Fibroblast of lung (primary cell): Measurements from ENCODE around the gene NIBAN1. TPM values are rescaled to one million over a fixed set of nuclear protein-coding genes. Genes with fewer than 3 reads are reported as not detected.

Experiments used
- DNase-seq, 2 donors: peaks; one replicate each; pipeline versions ENCODE4 v3.0.0 to v3.0.0-alpha.2; 2010; ENCODE audit warnings: low read depth in 2 of 2
- H2AFZ ChIP-seq: 2 replicates; pipeline ENCODE4 v1.5.1; 2012; ENCODE audit warnings: low read length, control low read depth, inconsistent platforms
- H3K27ac ChIP-seq: 2 replicates; pipeline ENCODE4 v1.5.1; 2011; ENCODE audit warnings: low read length, control low read depth; ENCODE audit not compliant: insufficient read depth
- H3K27me3 ChIP-seq: 2 replicates; pipeline ENCODE4 v1.5.1; 2011; ENCODE audit warnings: mild to moderate bottlenecking, low read length; ENCODE audit not compliant: control insufficient read depth, insufficient read depth
- H3K36me3 ChIP-seq: 2 replicates; pipeline ENCODE4 v1.5.1; 2011; ENCODE audit warnings: low read length; ENCODE audit not compliant: control insufficient read depth, insufficient read depth
- H3K4me1 ChIP-seq: 2 replicates; pipeline ENCODE4 v1.5.1; 2011; ENCODE audit warnings: low read length; ENCODE audit not compliant: control insufficient read depth, insufficient read depth; ENCODE audit errors: extremely low read depth
- H3K4me2 ChIP-seq: 2 replicates; pipeline ENCODE4 v1.5.1; 2011; ENCODE audit warnings: low read length, control low read depth; ENCODE audit not compliant: insufficient read depth; ENCODE audit errors: extremely low read depth
- H3K4me3 ChIP-seq, 4 experiments: fragments of 200-600 bp in 1 of 4; sonication (generic) in 1 of 4; replicated peaks in 1 of 4; 2 replicates each; pipeline ENCODE4 v1.5.1; 2011 to 2016; ENCODE audit warnings: low read length in 4 of 4, low read depth in 3 of 4, mild to moderate bottlenecking in 3 of 4, control low read depth in 2 of 4, inconsistent platforms in 1 of 4, mixed read lengths in 1 of 4; ENCODE audit not compliant: insufficient read depth in 1 of 4; ENCODE audit errors: control extremely low read depth in 1 of 4
- H3K79me2 ChIP-seq: 2 replicates; pipeline ENCODE4 v1.5.1; 2012; ENCODE audit warnings: mild to moderate bottlenecking, low read length, inconsistent platforms; ENCODE audit not compliant: control insufficient read depth, insufficient read depth
- H3K9ac ChIP-seq: 2 replicates; pipeline ENCODE4 v1.5.1; 2011; ENCODE audit warnings: mild to moderate bottlenecking, low read length, control low read depth; ENCODE audit not compliant: insufficient read depth
- H3K9me3 ChIP-seq: 2 replicates; pipeline ENCODE4 v1.5.1; 2012; ENCODE audit warnings: low read depth, low read length; ENCODE audit not compliant: control insufficient read depth, insufficient read depth
- H4K20me1 ChIP-seq: 2 replicates; pipeline ENCODE4 v1.5.1; 2011; ENCODE audit warnings: low read length; ENCODE audit not compliant: control insufficient read depth, insufficient read depth; ENCODE audit errors: extremely low read depth
- EZH2 ChIP-seq: IDR thresholded peaks from 2 replicates; pipeline ENCODE4 v1.5.1; 2012; ENCODE audit warnings: low read length, control low read depth, mild to moderate bottlenecking; ENCODE audit errors: missing control alignments
- polyA plus RNA-seq, 2 donors: library from polyadenylated mRNA; depleted of rRNA in 1 of 2; stranded (reverse) in 1 of 2; unstranded in 1 of 2; fragments of >200 nt; gene quantifications; 2 replicates each; pipeline ENCODE4 v1.2.1, GENCODE V29; 2011 to 2012; ENCODE audit warnings: missing spikeins in 1 of 2
- total RNA-seq: library from RNA; depleted of rRNA; stranded (reverse); fragments of >200 nt; gene quantifications from 2 replicates; pipeline ENCODE4 v1.2.1, GENCODE V29; 2014
- TF ChIP-seq, protein P1 (sequence below), 2 donors: IDR thresholded peaks in 1 of 2; conservative IDR thresholded peaks in 1 of 2; 1 replicate in 1 of 2; 2 replicates in 1 of 2; pipeline ENCODE4 v1.5.1; 2011 to 2012; ENCODE audit warnings: low read length in 2 of 2, control low read depth in 1 of 2, inconsistent platforms in 1 of 2, low read depth in 1 of 2, mild to moderate bottlenecking in 1 of 2

NIBAN1 gene
- total and polyA plus RNA-seq, 2 donors (not counting 1 experiment from before 2014, with no cell fraction given), result 11.9 to 122 TPM

DNA sequence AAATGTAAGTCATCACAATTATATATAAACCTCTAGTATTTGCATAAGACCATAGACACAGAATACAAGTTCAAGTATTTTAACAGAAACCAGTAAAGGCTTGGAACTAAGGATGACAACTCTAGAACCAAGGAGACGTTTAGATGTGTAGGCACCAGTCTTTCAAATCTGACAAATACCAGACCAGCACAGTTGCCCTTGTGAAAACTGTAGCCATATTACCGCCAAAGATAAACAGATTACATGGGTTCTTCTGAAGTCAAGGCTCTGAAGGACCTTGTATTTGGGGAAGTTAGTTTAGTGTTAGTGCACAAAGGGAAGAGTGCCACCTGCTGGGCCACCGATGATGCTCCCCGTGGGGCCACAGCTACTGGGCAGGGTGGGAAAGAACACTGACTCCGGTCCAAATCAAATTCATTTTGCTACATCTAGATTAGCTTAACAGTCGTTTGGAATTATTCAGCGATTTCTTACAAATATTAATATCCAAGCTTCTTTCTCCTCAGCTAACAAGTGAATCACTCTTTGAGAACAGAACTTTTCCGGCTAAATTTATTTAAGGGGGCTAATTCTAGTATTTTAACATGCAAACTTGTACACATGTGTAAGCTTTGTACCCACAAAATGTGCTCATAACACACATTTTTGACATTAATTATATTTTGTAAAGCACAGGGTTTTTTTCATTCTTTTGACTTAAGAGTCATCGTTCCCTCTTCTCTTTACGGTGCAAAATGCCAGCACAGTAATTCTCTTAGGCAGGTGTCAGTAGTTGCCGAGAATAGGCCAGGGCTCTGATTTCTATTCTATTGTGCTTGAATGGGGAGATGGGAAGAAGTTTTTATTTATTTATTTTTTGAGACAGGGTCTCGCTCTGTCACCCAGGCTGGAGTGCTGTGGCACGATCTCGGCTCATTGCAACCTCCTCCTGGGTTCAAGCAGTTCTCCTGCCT lies 8.0 kb upstream of the NIBAN1 start:
- H3K27ac ChIP-seq, result no peak overlapping the region
- TF ChIP-seq, protein P1, sequence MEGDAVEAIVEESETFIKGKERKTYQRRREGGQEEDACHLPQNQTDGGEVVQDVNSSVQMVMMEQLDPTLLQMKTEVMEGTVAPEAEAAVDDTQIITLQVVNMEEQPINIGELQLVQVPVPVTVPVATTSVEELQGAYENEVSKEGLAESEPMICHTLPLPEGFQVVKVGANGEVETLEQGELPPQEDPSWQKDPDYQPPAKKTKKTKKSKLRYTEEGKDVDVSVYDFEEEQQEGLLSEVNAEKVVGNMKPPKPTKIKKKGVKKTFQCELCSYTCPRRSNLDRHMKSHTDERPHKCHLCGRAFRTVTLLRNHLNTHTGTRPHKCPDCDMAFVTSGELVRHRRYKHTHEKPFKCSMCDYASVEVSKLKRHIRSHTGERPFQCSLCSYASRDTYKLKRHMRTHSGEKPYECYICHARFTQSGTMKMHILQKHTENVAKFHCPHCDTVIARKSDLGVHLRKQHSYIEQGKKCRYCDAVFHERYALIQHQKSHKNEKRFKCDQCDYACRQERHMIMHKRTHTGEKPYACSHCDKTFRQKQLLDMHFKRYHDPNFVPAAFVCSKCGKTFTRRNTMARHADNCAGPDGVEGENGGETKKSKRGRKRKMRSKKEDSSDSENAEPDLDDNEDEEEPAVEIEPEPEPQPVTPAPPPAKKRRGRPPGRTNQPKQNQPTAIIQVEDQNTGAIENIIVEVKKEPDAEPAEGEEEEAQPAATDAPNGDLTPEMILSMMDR (conservative IDR thresholded peaks at IDR 0.05 in 1 of 2, IDR thresholded peaks at IDR 0.05 in 1 of 2; ENCODE audit: low read depth in 1 of 2, low read length in 2 of 2), result peak; percentile 88 to 98
- TF ChIP-seq EZH2, result no peak

DNA sequence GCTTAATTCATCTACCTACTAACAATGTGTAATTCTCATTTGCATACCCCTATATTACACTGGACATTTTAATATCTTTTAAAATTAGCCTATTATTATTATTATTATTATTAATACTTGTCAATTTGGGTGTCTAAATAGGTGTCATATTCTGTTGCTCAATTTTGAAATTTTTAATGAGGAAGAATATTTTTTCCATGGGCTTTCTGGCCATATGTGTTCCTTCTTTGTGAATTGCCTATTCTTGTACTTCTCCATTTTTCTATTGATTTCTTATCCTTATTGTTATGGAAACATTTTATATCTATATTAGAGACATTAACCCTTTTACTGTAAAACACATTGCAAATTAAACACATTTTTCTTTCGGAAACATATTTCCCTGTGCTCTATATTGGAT lies 6.4 kb upstream of the NIBAN1 start:
- no peak overlapping the region for H2AFZ ChIP-seq
- H3K9me3 ChIP-seq, result no peaks in the 10 kb centered on the region
- no peaks in the 10 kb centered on the region for H3K36me3 ChIP-seq
- H3K4me3 ChIP-seq, result no peak overlapping the region
- H4K20me1 ChIP-seq, result no peaks in the 10 kb centered on the region
- H3K27ac ChIP-seq, result no peak overlapping the region
- H3K27me3 ChIP-seq, result no peaks in the 10 kb centered on the region
- no peaks in the 10 kb centered on the region for H3K79me2 ChIP-seq
- no peak overlapping the region for H3K9ac ChIP-seq
- TF ChIP-seq, protein P1 (conservative IDR thresholded peaks at IDR 0.05 in 1 of 2, IDR thresholded peaks at IDR 0.05 in 1 of 2; ENCODE audit: low read depth in 1 of 2, low read length in 2 of 2), result no peak
- no peak for TF ChIP-seq EZH2
- DNase-seq, result no peak
- H3K4me2 ChIP-seq, result no peak overlapping the region
- no peaks in the 10 kb centered on the region for H3K4me1 ChIP-seq

More for the DNA sequence above, 8.0 kb upstream of the NIBAN1 start:
- Histone ChIP-seq H3K27me3 (no peaks in the 10 kb centered on the region), H3K9me3 (no peaks in the 10 kb centered on the region), H3K4me2 (no peak overlapping the region), H3K9ac (no peak overlapping the region), H3K4me1 (no peaks in the 10 kb centered on the region), H3K36me3 (no peaks in the 10 kb centered on the region), H3K4me3 (no peak overlapping the region), H4K20me1 (no peaks in the 10 kb centered on the region), H3K79me2 (no peaks in the 10 kb centered on the region), H2AFZ (no peak overlapping the region)
- peak; percentile 59 to 84 for DNase-seq

DNA sequence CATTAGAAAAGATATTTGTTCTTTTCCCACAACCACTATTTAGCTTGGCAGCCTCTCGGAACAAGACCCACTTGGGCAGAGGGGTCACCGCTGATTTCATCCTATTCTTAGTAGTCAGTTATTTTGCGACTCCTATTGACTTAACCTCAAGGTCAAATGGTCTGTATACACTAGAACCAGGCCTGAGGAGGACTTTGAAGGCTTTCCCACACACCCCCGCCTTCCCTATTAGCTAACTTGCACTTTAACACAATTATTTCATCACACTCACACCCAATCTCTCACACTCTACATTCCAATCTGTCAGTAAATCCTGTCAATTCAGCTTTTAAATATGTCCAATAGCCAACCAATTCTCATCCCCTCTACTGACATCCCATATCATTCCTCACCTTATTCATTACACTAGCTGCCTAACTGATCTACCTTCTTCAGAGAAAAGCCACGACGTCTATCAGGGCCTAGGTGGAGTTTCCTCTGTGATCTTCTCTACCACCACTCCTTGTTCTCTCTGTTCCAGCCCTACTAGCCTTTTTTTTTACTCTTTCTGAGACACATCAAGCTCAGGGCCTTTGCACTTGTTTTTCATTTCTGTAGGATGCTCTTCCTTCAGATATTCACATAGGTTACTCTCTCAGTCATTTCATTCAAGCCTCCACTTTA lies 1.0 kb upstream of the NIBAN1 start:
- TF ChIP-seq, protein P1 (conservative IDR thresholded peaks at IDR 0.05 in 1 of 2, IDR thresholded peaks at IDR 0.05 in 1 of 2; ENCODE audit: low read depth in 1 of 2, low read length in 2 of 2), result no peak
- no peak for TF ChIP-seq EZH2
- Histone ChIP-seq H3K79me2 (peaks cover 2% of the 10 kb centered on the region), H3K4me2 (no peak overlapping the region), H3K27ac (no peak overlapping the region), H4K20me1 (no peaks in the 10 kb centered on the region), H3K9me3 (no peaks in the 10 kb centered on the region), H3K4me3 (no peak overlapping the region), H3K36me3 (no peaks in the 10 kb centered on the region), H2AFZ (no peak overlapping the region), H3K4me1 (peaks cover 10% of the 10 kb centered on the region), H3K9ac (no peak overlapping the region), H3K27me3 (no peaks in the 10 kb centered on the region)
- peak in 1 of 2 donors; percentile 91 for DNase-seq
